GM12872 (cell line): Measurements from ENCODE around the gene FKBP14.

Experiments used
- CTCF ChIP-seq: IDR thresholded peaks from 3 replicates; pipeline ENCODE4 v1.5.1; 2011; ENCODE audit warnings: low read depth, mild to moderate bottlenecking, low read length, moderate library complexity; ENCODE audit not compliant: insufficient read depth

Gene FKBP14

GRCh38 chr7:30066687-30067086 is 40.2 kb upstream of the FKBP14 start:
- no peak for TF ChIP-seq CTCF

GRCh38 chr7:30065746-30066145 is 39.2 kb upstream of the FKBP14 start:
- no peak for TF ChIP-seq CTCF

- TF ChIP-seq CTCF = peak; percentile 60
Measured at GRCh38 chr7:30062587-30062986, 36.1 kb upstream of the FKBP14 start.

- TF ChIP-seq CTCF = peak; percentile 63
Measured at GRCh38 chr7:30061786-30062185, 35.3 kb upstream of the FKBP14 start.

- TF ChIP-seq CTCF = no peak
Measured at GRCh38 chr7:30057741-30058140, 31.2 kb upstream of the FKBP14 start.

- TF ChIP-seq CTCF = no peak
Measured at GRCh38 chr7:30053068-30053467, 26.6 kb upstream of the FKBP14 start.

- TF ChIP-seq CTCF = no peak
Measured at GRCh38 chr7:30049173-30049572, 22.7 kb upstream of the FKBP14 start.

- no peak for TF ChIP-seq CTCF
Measured at GRCh38 chr7:30048582-30048981, 22.1 kb upstream of the FKBP14 start.
